Duodenal mucosa (tissue), 2 donors: ENCODE data around the gene ITPR1.

Experiments
- H3K27ac ChIP-seq: one replicate; pipeline ENCODE4 v1.7.0; 2013; ENCODE audit warnings: low read depth, low read length
- H3K27me3 ChIP-seq, 2 donors: one replicate each; pipeline ENCODE4 v1.7.0; 2013; ENCODE audit warnings: low read length in 2 of 2, control low read depth in 1 of 2; ENCODE audit not compliant: insufficient read depth in 2 of 2, control insufficient read depth in 1 of 2
- H3K36me3 ChIP-seq, 2 donors: one replicate each; pipeline ENCODE4 v1.7.0; 2013; ENCODE audit warnings: low read length in 2 of 2, control low read depth in 1 of 2; ENCODE audit not compliant: insufficient read depth in 2 of 2, control insufficient read depth in 1 of 2
- H3K4me1 ChIP-seq, 2 donors: one replicate each; pipeline ENCODE4 v1.7.0; 2013; ENCODE audit warnings: low read length in 2 of 2, control low read depth in 1 of 2; ENCODE audit not compliant: insufficient read depth in 2 of 2, control insufficient read depth in 1 of 2
- H3K4me3 ChIP-seq, 2 donors: one replicate each; pipeline ENCODE4 v1.7.0; 2013; ENCODE audit warnings: low read length in 2 of 2, low read depth in 1 of 2
- H3K9ac ChIP-seq, 2 donors: one replicate each; pipeline ENCODE4 v1.7.0; 2013; ENCODE audit warnings: low read length in 2 of 2, low read depth in 1 of 2
- H3K9me3 ChIP-seq, 2 donors: one replicate each; pipeline ENCODE4 v1.7.0; 2013; ENCODE audit warnings: low read length in 2 of 2, control low read depth in 1 of 2; ENCODE audit not compliant: control insufficient read depth in 1 of 2

ITPR1 gene

GRCh38 chr3:4707324-4707723 is 214.2 kb downstream of the ITPR1 start:
- H3K4me3 ChIP-seq, result no peak overlapping the region
- H3K27ac ChIP-seq, result no peak overlapping the region
- H3K9ac ChIP-seq, result no peak overlapping the region
- peaks cover 4 to 12% of the 10 kb centered on the region in 2 donors for H3K36me3 ChIP-seq
- no peaks in the 10 kb centered on the region for H3K27me3 ChIP-seq
- H3K9me3 ChIP-seq, result no peaks in the 10 kb centered on the region
- H3K4me1 ChIP-seq, result peaks cover 7 to 8% of the 10 kb centered on the region in 2 donors

GRCh38 chr3:4708230-4708629 is 215.1 kb downstream of the ITPR1 start:
- H3K27me3 ChIP-seq, result no peaks in the 10 kb centered on the region
- H3K4me3 ChIP-seq, result no peak overlapping the region
- H3K27ac ChIP-seq, result no peak overlapping the region
- H3K36me3 ChIP-seq, result peaks cover 4 to 11% of the 10 kb centered on the region in 2 donors
- peaks cover 7 to 9% of the 10 kb centered on the region in 2 donors for H3K4me1 ChIP-seq
- H3K9ac ChIP-seq, result no peak overlapping the region
- no peaks in the 10 kb centered on the region for H3K9me3 ChIP-seq

- no peak overlapping the region for H3K4me3 ChIP-seq
- no peak overlapping the region for H3K27ac ChIP-seq
- H3K27me3 ChIP-seq, result no peaks in the 10 kb centered on the region
- H3K36me3 ChIP-seq, result peaks cover 4 to 6% of the 10 kb centered on the region in 2 donors
- no peaks in the 10 kb centered on the region for H3K9me3 ChIP-seq
- peaks cover 7 to 9% of the 10 kb centered on the region in 2 donors for H3K4me1 ChIP-seq
- no peak overlapping the region for H3K9ac ChIP-seq
Measured at GRCh38 chr3:4709341-4709740, 216.2 kb downstream of the ITPR1 start.

- Histone ChIP-seq H3K9me3 (no peaks in the 10 kb centered on the region), H3K27me3 (no peaks in the 10 kb centered on the region), H3K27ac (no peak overlapping the region), H3K36me3 (peaks cover 4 to 6% of the 10 kb centered on the region in 2 donors), H3K9ac (no peak overlapping the region), H3K4me1 (peaks cover 7 to 9% of the 10 kb centered on the region in 2 donors), H3K4me3 (no peak overlapping the region)
Measured at GRCh38 chr3:4710191-4710590, 217.0 kb downstream of the ITPR1 start.

GRCh38 chr3:4711680-4711992 is 218.5 kb downstream of the ITPR1 start:
- H3K4me1 ChIP-seq, result peaks cover 7 to 9% of the 10 kb centered on the region in 2 donors
- no peak overlapping the region for H3K4me3 ChIP-seq
- H3K27ac ChIP-seq, result no peak overlapping the region
- H3K9ac ChIP-seq, result no peak overlapping the region
- peaks cover 0 to 4% of the 10 kb centered on the region in 2 donors for H3K36me3 ChIP-seq
- H3K9me3 ChIP-seq, result no peaks in the 10 kb centered on the region
- no peaks in the 10 kb centered on the region for H3K27me3 ChIP-seq

- no peak overlapping the region for H3K27ac ChIP-seq
Measured at GRCh38 chr3:4712109-4712508, 219.0 kb downstream of the ITPR1 start.

GRCh38 chr3:4714045-4714444 is 220.9 kb downstream of the ITPR1 start:
- no peak overlapping the region for H3K9ac ChIP-seq
- no peak overlapping the region for H3K27ac ChIP-seq
- H3K27me3 ChIP-seq, result no peaks in the 10 kb centered on the region
- H3K4me1 ChIP-seq, result peaks cover 17% of the 10 kb centered on the region in 2 donors
- H3K4me3 ChIP-seq, result no peak overlapping the region
- no peaks in the 10 kb centered on the region for H3K36me3 ChIP-seq
- H3K9me3 ChIP-seq, result no peaks in the 10 kb centered on the region

More at GRCh38 chr3:4712109-4712508, 219.0 kb downstream of the ITPR1 start:
- Histone ChIP-seq H3K27me3 (no peaks in the 10 kb centered on the region), H3K4me3 (no peak overlapping the region), H3K9me3 (no peaks in the 10 kb centered on the region), H3K36me3 (peaks cover 0 to 4% of the 10 kb centered on the region in 2 donors), H3K9ac (no peak overlapping the region), H3K4me1 (peaks cover 7 to 9% of the 10 kb centered on the region in 2 donors)

- Histone ChIP-seq H3K27ac (no peak overlapping the region), H3K36me3 (no peaks in the 10 kb centered on the region), H3K9ac (no peak overlapping the region), H3K9me3 (no peaks in the 10 kb centered on the region), H3K4me1 (peaks cover 35% of the 10 kb centered on the region in 2 donors), H3K4me3 (no peak overlapping the region), H3K27me3 (no peaks in the 10 kb centered on the region)
Measured at GRCh38 chr3:4716266-4716665, 223.1 kb downstream of the ITPR1 start.

GRCh38 chr3:4716706-4717362 is 223.7 kb downstream of the ITPR1 start:
- H3K4me3 ChIP-seq, result no peak overlapping the region
- H3K36me3 ChIP-seq, result no peaks in the 10 kb centered on the region
- peaks cover 32 to 34% of the 10 kb centered on the region in 2 donors for H3K4me1 ChIP-seq
- no peaks in the 10 kb centered on the region for H3K27me3 ChIP-seq
- H3K9me3 ChIP-seq, result no peaks in the 10 kb centered on the region
- H3K9ac ChIP-seq, result no peak overlapping the region
- no peak overlapping the region for H3K27ac ChIP-seq

- Histone ChIP-seq H3K27ac (no peak overlapping the region), H3K9me3 (no peaks in the 10 kb centered on the region), H3K9ac (no peak overlapping the region), H3K4me1 (peaks cover 26 to 35% of the 10 kb centered on the region in 2 donors), H3K27me3 (no peaks in the 10 kb centered on the region), H3K36me3 (no peaks in the 10 kb centered on the region), H3K4me3 (no peak overlapping the region)
Measured at GRCh38 chr3:4717363-4717740, 224.2 kb downstream of the ITPR1 start.
